Stimulated activated CD4-positive, alpha-beta T cell treated with anti-CD3 and anti-CD28 coated beads, Interleukin-1b, Interleukin-23, amount 100 ng/mL, for 4 hours (primary cell): Measurements from ENCODE around the gene RPL9.
"Not testable (repeated sequence)": the region's sequence is repeated elsewhere in the genome, so short reads cannot be mapped to it uniquely, and the experiment has no call there.

Experiments
- DNase-seq, 2 donors: peaks; one replicate each; pipeline ENCODE4 v3.0.0-alpha.2; 2020; ENCODE audit warnings: low read depth in 2 of 2

The RPL9 gene

DNA sequence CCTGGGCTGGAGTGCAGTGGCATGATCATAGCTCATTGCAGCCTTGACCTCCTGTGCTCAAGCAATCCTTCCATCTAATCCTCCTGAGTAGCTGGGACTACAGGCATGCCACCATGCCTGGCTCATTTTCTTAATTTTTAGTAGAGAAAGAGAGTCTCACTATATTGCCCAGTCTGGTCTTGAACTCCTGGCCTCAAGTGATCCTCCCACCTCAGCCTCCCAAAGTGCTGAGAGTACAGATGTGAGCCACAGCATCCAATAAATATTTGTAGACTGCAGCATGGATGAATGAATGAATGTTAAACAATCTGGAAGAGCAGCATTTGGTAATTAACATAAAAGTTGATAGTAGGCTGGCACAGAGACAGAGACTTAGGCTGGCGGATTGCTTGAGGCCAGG lies 32.0 kb downstream of the RPL9 start:
- DNase-seq: no peak

- DNase-seq: not testable (repeated sequence)
These were observed 33.4 kb downstream of the RPL9 start for GRCh38 chr4:39425297-39425696.

- no peak for DNase-seq
These were observed 36.5 kb downstream of the RPL9 start for GRCh38 chr4:39422247-39422646.

GRCh38 chr4:39415678-39416283 lies 42.9 kb downstream of the RPL9 start:
- DNase-seq: no peak

DNA sequence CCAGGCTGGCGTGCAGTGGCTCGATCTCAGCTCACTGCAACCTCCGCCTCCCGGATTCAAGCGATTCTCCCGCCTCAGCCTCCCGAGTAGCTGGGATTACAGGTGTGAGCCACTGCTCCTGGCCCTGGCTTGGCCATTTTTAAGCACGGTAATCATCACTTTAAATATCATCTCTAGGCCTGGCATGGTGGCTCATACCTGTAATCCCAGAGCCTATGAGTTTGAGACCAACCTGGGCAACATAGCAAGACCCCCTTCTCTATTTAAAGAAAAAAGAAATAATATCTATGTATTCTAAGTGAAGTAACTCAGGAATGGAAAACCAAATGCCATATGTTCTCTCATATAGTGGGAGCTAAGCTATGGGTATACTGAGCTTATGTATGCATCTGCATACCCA lies 47.2 kb downstream of the RPL9 start:
- DNase-seq: not testable (repeated sequence)

DNA sequence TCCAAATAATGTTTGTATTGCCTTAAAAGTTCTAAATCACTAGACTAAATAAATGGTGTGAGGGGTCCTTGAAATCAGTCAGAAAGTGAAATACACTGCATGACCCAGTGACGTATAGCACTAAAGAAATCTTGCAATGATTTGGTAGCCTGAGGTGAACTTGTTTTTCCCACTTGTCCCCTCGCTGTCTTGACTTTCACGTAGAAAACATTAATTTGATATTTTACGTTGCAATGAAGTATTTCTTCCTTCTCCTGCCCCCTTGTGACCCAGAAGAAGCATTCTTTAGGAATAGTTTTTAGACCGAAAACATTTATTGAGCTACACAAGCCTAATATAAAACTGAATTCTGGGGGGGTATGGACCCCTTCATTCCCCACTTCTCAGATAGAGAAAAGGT lies 48.3 kb downstream of the RPL9 start:
- DNase-seq: no peak

GRCh38 chr4:39407584-39407885 lies 51.2 kb downstream of the RPL9 start:
- DNase-seq: no peak

DNA sequence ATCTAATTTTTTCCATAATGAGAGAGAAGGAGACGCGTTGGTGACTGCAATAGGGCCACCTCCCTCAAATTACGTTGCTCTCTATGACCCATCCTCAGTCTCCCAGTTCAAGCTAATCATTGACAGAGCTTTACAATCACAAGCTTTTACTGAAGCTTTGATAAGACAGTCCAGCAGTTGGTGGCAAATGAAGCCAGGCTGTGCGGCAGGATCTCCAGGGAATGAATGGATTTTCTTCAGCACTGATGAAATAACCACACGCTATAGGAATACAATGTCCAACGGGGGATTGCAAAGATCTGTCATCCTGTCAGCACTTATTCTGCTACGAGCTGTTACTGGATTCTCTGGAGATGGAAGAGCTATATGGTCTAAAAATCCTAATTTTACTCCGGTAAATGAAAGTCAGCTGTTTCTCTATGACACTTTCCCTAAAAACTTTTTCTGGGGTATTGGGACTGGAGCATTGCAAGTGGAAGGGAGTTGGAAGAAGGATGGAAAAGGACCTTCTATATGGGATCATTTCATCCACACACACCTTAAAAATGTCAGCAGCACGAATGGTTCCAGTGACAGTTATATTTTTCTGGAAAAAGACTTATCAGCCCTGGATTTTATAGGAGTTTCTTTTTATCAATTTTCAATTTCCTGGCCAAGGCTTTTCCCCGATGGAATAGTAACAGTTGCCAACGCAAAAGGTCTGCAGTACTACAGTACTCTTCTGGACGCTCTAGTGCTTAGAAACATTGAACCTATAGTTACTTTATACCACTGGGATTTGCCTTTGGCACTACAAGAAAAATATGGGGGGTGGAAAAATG lies 51.7 kb downstream of the RPL9 start, which contains the start of gene KLB:
Gene KLB (plus strand): TSS at position 168 of the 821 bp plus-strand sequence. CDS start 20 bp downstream, at position 188.
- no peak for DNase-seq
